ENCODE results near the gene FGFBP1.

GRCh38 chr4:15942283-15942682 is 3.7 kb upstream of the FGFBP1 start:
- TF ChIP-seq CTCF (IDR thresholded peaks at IDR 0.05), result no peak
- TF ChIP-seq POLR2A (IDR thresholded peaks at IDR 0.05), result no peak

Data from gastroesophageal sphincter (tissue), 3 donors.